SK-N-SH treated with all-trans-retinoic acid at 6 μM for 48 hours (cell line): Measurements from ENCODE around the gene PFKFB2.

Experiments used
- BACH2 ChIP-seq: fragments of 250-450 bp; sonication (Bioruptor Pico); IDR thresholded peaks from 2 replicates; pipeline ENCODE4 v1.9.0; 2021; ENCODE audit warnings: mild to moderate bottlenecking, borderline replicate concordance
- CSDC2 ChIP-seq: fragments of 250-450 bp; sonication (Bioruptor Pico); IDR thresholded peaks from 2 replicates; pipeline ENCODE4 v1.5.0; 2020; ENCODE audit warnings: mild to moderate bottlenecking, moderate library complexity
- CSRNP3 ChIP-seq: fragments of 250-450 bp; sonication (Bioruptor Pico); IDR thresholded peaks from 2 replicates; pipeline ENCODE4 v1.5.1; 2021; ENCODE audit warnings: mild to moderate bottlenecking, moderate library complexity
- GLIS3 ChIP-seq: fragments of 250-450 bp; sonication (Bioruptor Pico); IDR thresholded peaks from 2 replicates; pipeline ENCODE4 v1.5.0; 2020; ENCODE audit warnings: mild to moderate bottlenecking, moderate library complexity
- PATZ1 ChIP-seq: fragments of 250-450 bp; sonication (Bioruptor Pico); IDR thresholded peaks from 2 replicates; pipeline ENCODE4 v1.8.0; 2020; ENCODE audit warnings: mild to moderate bottlenecking, moderate library complexity, borderline replicate concordance
- PPARA ChIP-seq: fragments of 250-450 bp; sonication (Bioruptor Pico); IDR thresholded peaks from 2 replicates; pipeline ENCODE4 v1.5.0; 2020; ENCODE audit warnings: mild to moderate bottlenecking, borderline replicate concordance
- ZC3H10 ChIP-seq: fragments of 250-450 bp; sonication (Bioruptor Pico); IDR thresholded peaks from 2 replicates; pipeline ENCODE4 v1.5.1; 2021; ENCODE audit warnings: mild to moderate bottlenecking, moderate library complexity
- ZFP3 ChIP-seq: fragments of 250-450 bp; sonication (Bioruptor Pico); IDR thresholded peaks from 2 replicates; pipeline ENCODE4 v1.5.0; 2020; ENCODE audit warnings: mild to moderate bottlenecking, moderate library complexity
- ZFP30 ChIP-seq: fragments of 450-650 bp; formaldehyde crosslinking; IDR thresholded peaks from 2 replicates; pipeline ENCODE4 v1.5.0; 2022; ENCODE audit warnings: mild to moderate bottlenecking, moderate library complexity
- ZNF565 ChIP-seq: fragments of 450-650 bp; formaldehyde crosslinking; conservative IDR thresholded peaks from 2 replicates; pipeline ENCODE4 v1.5.0; 2020; ENCODE audit warnings: low read depth, mild to moderate bottlenecking, moderate library complexity
- ZNF70 ChIP-seq: fragments of 450-650 bp; formaldehyde crosslinking; IDR thresholded peaks from 2 replicates; pipeline ENCODE4 v1.5.0; 2020; ENCODE audit warnings: mild to moderate bottlenecking, moderate library complexity
- TF ChIP-seq, protein P1 (sequence below): fragments of 250-450 bp; sonication (Bioruptor Pico); IDR thresholded peaks from 2 replicates; pipeline ENCODE4 v1.5.1; 2020; ENCODE audit warnings: low read depth, mild to moderate bottlenecking, moderate library complexity
- TF ChIP-seq, protein P2 (sequence below): fragments of 250-450 bp; sonication (Bioruptor Pico); IDR thresholded peaks from 2 replicates; pipeline ENCODE4 v1.5.0; 2020; ENCODE audit warnings: mild to moderate bottlenecking, moderate library complexity

GRCh38 chr1:207027921-207028320, 25.2 kb upstream of the PFKFB2 start:
- TF ChIP-seq CSDC2 (no peak), PATZ1 (CRISPR knock-in tag) (no peak), ZNF70 (no peak), ZC3H10 (no peak), CSRNP3 (no peak), GLIS3 (no peak), ZFP30 (no peak), PPARA (no peak), ZFP3 (CRISPR knock-in tag) (no peak), BACH2 (no peak), ZNF565 (CRISPR knock-in tag) (no peak)
- TF ChIP-seq, protein P1, sequence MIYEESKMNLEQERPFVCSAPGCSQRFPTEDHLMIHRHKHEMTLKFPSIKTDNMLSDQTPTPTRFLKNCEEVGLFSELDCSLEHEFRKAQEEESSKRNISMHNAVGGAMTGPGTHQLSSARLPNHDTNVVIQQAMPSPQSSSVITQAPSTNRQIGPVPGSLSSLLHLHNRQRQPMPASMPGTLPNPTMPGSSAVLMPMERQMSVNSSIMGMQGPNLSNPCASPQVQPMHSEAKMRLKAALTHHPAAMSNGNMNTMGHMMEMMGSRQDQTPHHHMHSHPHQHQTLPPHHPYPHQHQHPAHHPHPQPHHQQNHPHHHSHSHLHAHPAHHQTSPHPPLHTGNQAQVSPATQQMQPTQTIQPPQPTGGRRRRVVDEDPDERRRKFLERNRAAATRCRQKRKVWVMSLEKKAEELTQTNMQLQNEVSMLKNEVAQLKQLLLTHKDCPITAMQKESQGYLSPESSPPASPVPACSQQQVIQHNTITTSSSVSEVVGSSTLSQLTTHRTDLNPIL (CRISPR knock-in tag) = no peak
- TF ChIP-seq, protein P2, sequence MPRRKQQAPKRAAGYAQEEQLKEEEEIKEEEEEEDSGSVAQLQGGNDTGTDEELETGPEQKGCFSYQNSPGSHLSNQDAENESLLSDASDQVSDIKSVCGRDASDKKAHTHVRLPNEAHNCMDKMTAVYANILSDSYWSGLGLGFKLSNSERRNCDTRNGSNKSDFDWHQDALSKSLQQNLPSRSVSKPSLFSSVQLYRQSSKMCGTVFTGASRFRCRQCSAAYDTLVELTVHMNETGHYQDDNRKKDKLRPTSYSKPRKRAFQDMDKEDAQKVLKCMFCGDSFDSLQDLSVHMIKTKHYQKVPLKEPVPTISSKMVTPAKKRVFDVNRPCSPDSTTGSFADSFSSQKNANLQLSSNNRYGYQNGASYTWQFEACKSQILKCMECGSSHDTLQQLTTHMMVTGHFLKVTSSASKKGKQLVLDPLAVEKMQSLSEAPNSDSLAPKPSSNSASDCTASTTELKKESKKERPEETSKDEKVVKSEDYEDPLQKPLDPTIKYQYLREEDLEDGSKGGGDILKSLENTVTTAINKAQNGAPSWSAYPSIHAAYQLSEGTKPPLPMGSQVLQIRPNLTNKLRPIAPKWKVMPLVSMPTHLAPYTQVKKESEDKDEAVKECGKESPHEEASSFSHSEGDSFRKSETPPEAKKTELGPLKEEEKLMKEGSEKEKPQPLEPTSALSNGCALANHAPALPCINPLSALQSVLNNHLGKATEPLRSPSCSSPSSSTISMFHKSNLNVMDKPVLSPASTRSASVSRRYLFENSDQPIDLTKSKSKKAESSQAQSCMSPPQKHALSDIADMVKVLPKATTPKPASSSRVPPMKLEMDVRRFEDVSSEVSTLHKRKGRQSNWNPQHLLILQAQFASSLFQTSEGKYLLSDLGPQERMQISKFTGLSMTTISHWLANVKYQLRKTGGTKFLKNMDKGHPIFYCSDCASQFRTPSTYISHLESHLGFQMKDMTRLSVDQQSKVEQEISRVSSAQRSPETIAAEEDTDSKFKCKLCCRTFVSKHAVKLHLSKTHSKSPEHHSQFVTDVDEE (CRISPR knock-in tag) = no peak
